Measurements from ENCODE around the gene PALS1. TPM values are rescaled to one million over a fixed set of nuclear protein-coding genes. Genes with fewer than 3 reads are reported as not detected.

The PALS1 gene
- total and polyA plus RNA-seq, 2 donors (not counting 3 experiments of a cell fraction or from before 2014, with no cell fraction given): 5.2 to 22.0 TPM

DNA sequence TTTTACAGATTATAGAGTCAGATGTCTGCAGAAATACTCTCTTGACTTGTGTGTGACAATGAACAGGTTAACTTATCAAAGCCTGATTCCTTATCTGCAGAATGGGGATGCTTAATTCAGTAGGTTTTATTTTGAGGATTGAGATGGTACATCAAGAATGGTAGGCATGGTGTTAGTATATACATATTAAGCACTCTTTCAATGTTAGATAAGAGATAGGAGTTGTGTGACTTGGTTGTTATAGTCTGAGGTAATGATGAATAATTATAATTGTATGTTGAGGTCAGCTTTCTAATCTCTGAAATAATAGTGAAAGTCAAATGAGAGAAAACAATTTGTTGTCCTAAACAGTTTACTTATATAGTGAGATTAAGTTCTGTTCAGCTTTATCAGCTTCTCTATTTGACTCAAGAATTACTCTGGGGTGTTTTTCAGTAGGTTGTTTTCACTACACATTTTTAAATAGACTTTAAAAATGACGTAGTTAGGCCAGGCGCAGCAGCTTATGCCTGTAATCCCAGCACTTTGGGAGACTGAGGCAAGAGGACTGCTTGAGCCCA is 11.9 kb downstream of the PALS1 start:
- Histone ChIP-seq H3K9me1 (replicated peaks; ENCODE audit: control insufficient read depth, extremely low read depth, insufficient read depth, low read length) (no peaks in the 10 kb centered on the region), H3K27me3 (ENCODE audit: control insufficient read depth in 2 of 2, insufficient read depth in 2 of 2, low read length in 2 of 2) (no peaks in the 10 kb centered on the region), H3K36me3 (ENCODE audit: control insufficient read depth in 2 of 2, extremely low read depth in 1 of 2, insufficient read depth in 2 of 2, low read length in 2 of 2) (no peaks in the 10 kb centered on the region), H3K4me2 (ENCODE audit: insufficient read depth, low read length) (no peak overlapping the region), H2AFZ (ENCODE audit: low read depth, low read length) (no peak overlapping the region), H3K9me3 (replicated peaks; ENCODE audit: control insufficient read depth, insufficient read depth, low read length) (no peaks in the 10 kb centered on the region), H4K20me1 (replicated peaks; ENCODE audit: control insufficient read depth, extremely low read depth, insufficient read depth, low read length) (peaks cover 5% of the 10 kb centered on the region), H3K4me3 (replicated peaks in 1 of 3; ENCODE audit: insufficient read depth in 1 of 3, low read depth in 1 of 3, low read length in 3 of 3) (no peak overlapping the region), H3K9ac (replicated peaks; ENCODE audit: extremely low read depth, insufficient read depth, low read length) (no peak overlapping the region), H3K79me2 (ENCODE audit: control insufficient read depth, insufficient read depth, low read length) (peaks cover 72% of the 10 kb centered on the region), H3K27ac (ENCODE audit: insufficient read depth, low read depth, low read length) (no peak overlapping the region), H3K4me1 (ENCODE audit: control insufficient read depth, extremely low read depth, insufficient read depth, low read length) (peaks cover 2% of the 10 kb centered on the region)
- dilution Hi-C loops (cut with MboI; ENCODE audit: extremely low pct_ligation_motif_present, low sequenced_read_pairs) (no loop called here), intact Hi-C loops (cut with micrococcal nuclease) (no loop called here)
- TF ChIP-seq CTCF (IDR thresholded peaks at IDR 0.05; ENCODE audit: extremely low read depth in 1 of 2, insufficient read depth in 1 of 2, low read depth in 1 of 2, low read length in 2 of 2): no peak
- TF ChIP-seq JUN (IDR thresholded peaks at IDR 0.05; ENCODE audit: borderline replicate concordance, insufficient read depth, insufficient read length, low read depth): no peak
- TF ChIP-seq GATA2 (IDR thresholded peaks at IDR 0.05; ENCODE audit: insufficient read depth, insufficient read length, low read depth, low read length): no peak
- TF ChIP-seq POLR2AphosphoS5 (IDR thresholded peaks at IDR 0.05; ENCODE audit: insufficient read depth, low read depth, low read length): no peak
- TF ChIP-seq, protein P1, sequence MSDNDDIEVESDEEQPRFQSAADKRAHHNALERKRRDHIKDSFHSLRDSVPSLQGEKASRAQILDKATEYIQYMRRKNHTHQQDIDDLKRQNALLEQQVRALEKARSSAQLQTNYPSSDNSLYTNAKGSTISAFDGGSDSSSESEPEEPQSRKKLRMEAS (IDR thresholded peaks at IDR 0.05; ENCODE audit: insufficient read depth, insufficient read length): no peak
- no peak for TF ChIP-seq POLR2A (IDR thresholded peaks at IDR 0.05; ENCODE audit: low read depth, low read length)
- TF ChIP-seq EZH2 (IDR thresholded peaks at IDR 0.05; ENCODE audit: borderline replicate concordance, low read depth, low read length, severe bottlenecking): no peak
- TF ChIP-seq FOS (IDR thresholded peaks at IDR 0.05; ENCODE audit: borderline replicate concordance, insufficient read depth, low read length): no peak
- no peak for TF ChIP-seq MYC (IDR thresholded peaks at IDR 0.05; ENCODE audit: low read depth, low read length)
- DNase-seq (ENCODE audit: low read depth, low spot score) (no peak), FAIRE-seq (no peak)
- ChIA-PET CTCF (interaction anchor here (1.0 to 3.0 kb wide), 2 partner anchors 30 to 33 kb away, joined by 4 to 20 read pairs; no protein-coding TSS in a partner anchor), POLR2A (no interaction called here)
- no TSS peak for BruUV-seq (replicated peaks)
